Ovary (tissue), 3 donors: ENCODE data around the gene GUCA2A.

Experiments
- POLR2A ChIP-seq: fragments of 450-650 bp; IDR thresholded peaks from one replicate; pipeline ENCODE4 v1.6.1; 2017; ENCODE audit warnings: antibody characterized with exemption, mild to moderate bottlenecking, moderate library complexity
- TF ChIP-seq, protein P1 (sequence below), 3 donors: fragments of 450-650 bp in 2 of 3; fragments of 200-600 bp in 1 of 3; IDR thresholded peaks; one replicate each; pipeline versions ENCODE4 v1.5.1 to v1.8.0; 2016 to 2022; ENCODE audit warnings: antibody characterized with exemption in 3 of 3, mild to moderate bottlenecking in 1 of 3
- donor health status: DM: no; HTN: no; CAD: no.

DNA sequence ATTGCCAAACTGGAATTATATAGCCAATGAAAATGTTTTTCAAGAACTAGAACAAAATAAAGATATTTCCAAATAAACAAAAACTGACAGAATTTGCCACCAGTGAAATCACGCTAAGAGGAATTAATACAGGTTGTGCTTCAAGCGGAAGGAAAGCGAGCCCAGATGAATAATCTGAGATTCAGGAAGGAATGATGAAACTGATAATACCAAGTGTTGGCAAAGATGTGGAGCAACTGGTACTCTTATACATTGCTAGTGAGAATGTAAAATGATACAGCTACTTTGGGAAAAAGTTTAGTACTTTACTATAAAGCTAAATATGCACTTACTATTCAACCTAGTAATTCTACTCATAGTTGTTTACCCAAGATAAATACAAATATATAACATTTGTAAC is 42.1 kb downstream of the GUCA2A start:
- TF ChIP-seq, protein P1, sequence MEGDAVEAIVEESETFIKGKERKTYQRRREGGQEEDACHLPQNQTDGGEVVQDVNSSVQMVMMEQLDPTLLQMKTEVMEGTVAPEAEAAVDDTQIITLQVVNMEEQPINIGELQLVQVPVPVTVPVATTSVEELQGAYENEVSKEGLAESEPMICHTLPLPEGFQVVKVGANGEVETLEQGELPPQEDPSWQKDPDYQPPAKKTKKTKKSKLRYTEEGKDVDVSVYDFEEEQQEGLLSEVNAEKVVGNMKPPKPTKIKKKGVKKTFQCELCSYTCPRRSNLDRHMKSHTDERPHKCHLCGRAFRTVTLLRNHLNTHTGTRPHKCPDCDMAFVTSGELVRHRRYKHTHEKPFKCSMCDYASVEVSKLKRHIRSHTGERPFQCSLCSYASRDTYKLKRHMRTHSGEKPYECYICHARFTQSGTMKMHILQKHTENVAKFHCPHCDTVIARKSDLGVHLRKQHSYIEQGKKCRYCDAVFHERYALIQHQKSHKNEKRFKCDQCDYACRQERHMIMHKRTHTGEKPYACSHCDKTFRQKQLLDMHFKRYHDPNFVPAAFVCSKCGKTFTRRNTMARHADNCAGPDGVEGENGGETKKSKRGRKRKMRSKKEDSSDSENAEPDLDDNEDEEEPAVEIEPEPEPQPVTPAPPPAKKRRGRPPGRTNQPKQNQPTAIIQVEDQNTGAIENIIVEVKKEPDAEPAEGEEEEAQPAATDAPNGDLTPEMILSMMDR (IDR thresholded peaks at IDR 0.05), result no peak
- TF ChIP-seq POLR2A, result no peak
